AG04450 (cell line): ENCODE data around the gene ERICH6. TPM values are rescaled to one million over a fixed set of nuclear protein-coding genes. Genes with fewer than 3 reads are reported as not detected.

Experiments
- CTCF ChIA-PET: fragments of 300-600, 350-600 bp; formaldehyde crosslinking; extraction: SDS; loops from one replicate; lab custom pipeline; 2022; ENCODE audit warnings: antibody characterized with exemption, inconsistent platforms; lab: Charles Lee
- POLR2A ChIA-PET: fragments of 350-600 bp; formaldehyde crosslinking; extraction: SDS; loops from one replicate; lab custom pipeline; 2021; ENCODE audit warnings: antibody characterized with exemption, inconsistent platforms; lab: Yijun Ruan, JAX
- DNase-seq: peaks from one replicate; pipeline ENCODE4 v3.0.0-alpha.2; 2011; ENCODE audit warnings: low read depth, low spot score
- H3K27ac ChIP-seq: one replicate; pipeline ENCODE4 v1.5.1; 2012; ENCODE audit warnings: low read depth, low read length, control low read depth
- H3K27me3 ChIP-seq: one replicate; pipeline ENCODE4 v1.6.0; 2012; ENCODE audit warnings: low read length; ENCODE audit not compliant: control insufficient read depth, insufficient read depth
- H3K4me3 ChIP-seq: 2 replicates; pipeline ENCODE4 v1.5.1; 2011; ENCODE audit warnings: mild to moderate bottlenecking, low read depth, low read length, control low read depth
- H3K9me3 ChIP-seq: 2 replicates; pipeline ENCODE4 v1.5.1; 2012; ENCODE audit warnings: low read length; ENCODE audit not compliant: control insufficient read depth, insufficient read depth
- CTCF ChIP-seq: IDR thresholded peaks from 2 replicates; pipeline ENCODE4 v1.5.1; 2011; ENCODE audit warnings: low read depth, low read length, control low read depth, inconsistent platforms
- polyA plus RNA-seq: library from polyadenylated mRNA; depleted of rRNA; stranded (reverse); fragments of >200 nt; gene quantifications from 2 replicates; pipeline ENCODE4 v1.2.3, GENCODE V29; 2011; rRNA removed

Gene ERICH6
- polyA plus RNA-seq, 1 experiment = not detected

- Histone ChIP-seq H3K9me3 (peaks cover 5% of the 10 kb centered on the region; the same call in 1 of the 2 replicates), H3K4me3 (no peak overlapping the region), H3K27ac (no peak overlapping the region), H3K27me3 (no peaks in the 10 kb centered on the region)
- TF ChIP-seq CTCF = no peak
- POLR2A ChIA-PET = no interaction called here
- CTCF ChIA-PET = interaction anchor here (1.7 kb wide), 1 partner anchor 9 kb away, joined by 4 read pairs; the partner anchor contains the start of gene SELENOT
- DNase-seq = no peak
Measured at GRCh38 chr3:150611666-150612065, 92.1 kb downstream of the ERICH6 start.

DNA sequence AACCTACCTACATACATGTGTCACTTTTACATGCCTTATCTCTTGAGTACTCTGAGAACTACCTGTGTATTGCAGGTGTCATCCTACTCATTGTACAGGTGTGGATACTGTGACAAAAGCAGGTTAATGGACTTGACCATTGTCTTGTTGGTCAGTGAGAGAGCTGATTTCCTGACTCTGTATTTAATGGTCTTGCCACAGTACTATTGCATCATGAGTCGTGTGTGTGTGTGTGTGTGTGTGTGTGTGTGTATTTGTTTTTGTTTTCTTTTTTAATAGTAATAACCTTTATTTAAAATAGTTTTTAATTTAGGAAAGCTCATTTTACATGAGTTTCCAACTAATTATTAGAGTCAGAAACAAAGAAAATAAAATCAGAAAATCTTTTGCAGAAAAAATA lies 92.9 kb downstream of the ERICH6 start:
- DNase-seq = no peak
- H3K27ac ChIP-seq = no peak overlapping the region
- H3K27me3 ChIP-seq = no peaks in the 10 kb centered on the region
- CTCF ChIA-PET = interaction anchor here (0.6 kb wide), 1 partner anchor 255 kb away, joined by 4 read pairs; no protein-coding TSS in a partner anchor
- H3K9me3 ChIP-seq = peaks cover 5% of the 10 kb centered on the region; the same call in 1 of the 2 replicates
- no peak overlapping the region for H3K4me3 ChIP-seq
- POLR2A ChIA-PET = no interaction called here
- TF ChIP-seq CTCF = no peak

- no peaks in the 10 kb centered on the region for H3K27me3 ChIP-seq
- no peak overlapping the region for H3K4me3 ChIP-seq
- ChIA-PET CTCF (interaction anchor here (1.0 kb wide), 1 partner anchor 21 kb away, joined by 3 read pairs; no protein-coding TSS in a partner anchor), POLR2A (no interaction called here)
- DNase-seq = no peak
- H3K9me3 ChIP-seq = peaks cover 5% of the 10 kb centered on the region; the same call in 1 of the 2 replicates
- TF ChIP-seq CTCF = no peak
- no peak overlapping the region for H3K27ac ChIP-seq
Measured at GRCh38 chr3:150609988-150610387, 93.7 kb downstream of the ERICH6 start.

Other genes with a start within 250 kb of the ERICH6 start
- 87.6 and 114 TPM in 2 replicates for gene SERP1, start 157.4 kb downstream of the ERICH6 start, polyA plus RNA-seq
- 78.5 and 113 TPM in 2 replicates for gene EIF2A, start 157.1 kb downstream of the ERICH6 start, polyA plus RNA-seq
- gene SELENOT, start 100.6 kb downstream of the ERICH6 start, polyA plus RNA-seq = 588 and 601 TPM in 2 replicates
- gene SIAH2, start 59.2 kb upstream of the ERICH6 start, polyA plus RNA-seq = 31.1 and 36.2 TPM in 2 replicates
- not detected in 2 replicates for gene MINDY4B, start 201.5 kb upstream of the ERICH6 start, polyA plus RNA-seq